Activated CD4-positive, CD25-positive, alpha-beta regulatory T cell (primary cell): Measurements from ENCODE around the gene IFIT1.
"Not testable (repeated sequence)": the region's sequence is repeated elsewhere in the genome, so short reads cannot be mapped to it uniquely, and the experiment has no call there.

Experiments used
- DNase-seq, 4 experiments: peaks; one replicate each; lab custom pipeline; 2025; lab: John Stamatoyannopoulos, UW

IFIT1 gene

GRCh38 chr10:89391907-89392756, at the start of gene IFIT1:
IFIT1 (plus strand) TSS chr10:89392623; CDS start chr10:89392713, 90 bp downstream.
- DNase-seq, result peak in 2 of 4 experiments; percentile 2 to 29

GRCh38 chr10:89343089-89343767, 49.2 kb upstream of the IFIT1 start:
- DNase-seq, result no peak

GRCh38 chr10:89344156-89344555, 48.3 kb upstream of the IFIT1 start:
- DNase-seq, result no peak

- DNase-seq, result no peak
Measured at GRCh38 chr10:89345367-89346000, 46.9 kb upstream of the IFIT1 start.

- no peak for DNase-seq
Measured at GRCh38 chr10:89346405-89347254, 45.8 kb upstream of the IFIT1 start.

GRCh38 chr10:89347701-89348457, 44.5 kb upstream of the IFIT1 start:
- DNase-seq, result no peak

GRCh38 chr10:89348481-89348880, 43.9 kb upstream of the IFIT1 start:
- DNase-seq, result no peak

GRCh38 chr10:89348975-89349374, 43.4 kb upstream of the IFIT1 start:
- no peak for DNase-seq

GRCh38 chr10:89350631-89351315, 41.6 kb upstream of the IFIT1 start:
- DNase-seq, result not testable (repeated sequence)

GRCh38 chr10:89351412-89351779, 41.0 kb upstream of the IFIT1 start:
- DNase-seq, result no peak

GRCh38 chr10:89351780-89352597, 40.4 kb upstream of the IFIT1 start:
- DNase-seq, result no peak

- no peak for DNase-seq
Measured at GRCh38 chr10:89352802-89353201, 39.6 kb upstream of the IFIT1 start.

- no peak for DNase-seq
Measured at GRCh38 chr10:89355394-89355931, 37.0 kb upstream of the IFIT1 start.

GRCh38 chr10:89357096-89357495, 35.3 kb upstream of the IFIT1 start:
- DNase-seq, result no peak

- DNase-seq, result no peak
Measured at GRCh38 chr10:89357975-89358374, 34.4 kb upstream of the IFIT1 start.

GRCh38 chr10:89360157-89360556, 32.3 kb upstream of the IFIT1 start:
- DNase-seq, result no peak

- no peak for DNase-seq
Measured at GRCh38 chr10:89362929-89363328, 29.5 kb upstream of the IFIT1 start.

- DNase-seq, result no peak
Measured at GRCh38 chr10:89363729-89364442, 28.5 kb upstream of the IFIT1 start.

- DNase-seq, result no peak
Measured at GRCh38 chr10:89364531-89364930, 27.9 kb upstream of the IFIT1 start.
